Measurements from ENCODE around the gene EFHD1.

Gene EFHD1

DNA sequence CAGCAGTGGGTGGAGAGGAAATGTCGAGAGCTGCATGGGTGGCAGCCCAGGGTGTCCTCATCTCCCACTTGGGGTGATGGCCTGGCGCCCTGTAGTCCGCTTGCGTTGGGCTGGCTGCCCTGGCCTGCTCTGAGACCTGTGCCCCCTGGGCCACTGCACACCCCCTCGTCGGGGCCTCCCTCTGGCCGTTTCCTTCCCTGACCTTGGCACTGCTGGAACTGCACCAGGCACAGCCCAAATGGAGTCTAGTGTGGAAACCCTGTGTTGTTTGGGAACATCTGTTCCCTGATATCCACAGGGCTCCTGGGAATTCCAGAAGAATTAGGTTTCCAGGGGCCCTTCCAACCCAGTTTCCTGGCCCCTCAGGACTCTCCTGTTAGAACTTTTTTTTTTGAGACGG lies 13.9 kb downstream of the EFHD1 start:
- no peak for TF ChIP-seq BHLHE40 (IDR thresholded peaks at IDR 0.05; ENCODE audit: borderline replicate concordance)
- TF ChIP-seq ZNF384 (IDR thresholded peaks at IDR 0.05): no peak
- TF ChIP-seq L3MBTL2 (conservative IDR thresholded peaks at IDR 0.05): no peak
- no peak for TF ChIP-seq ARNT (IDR thresholded peaks at IDR 0.05)
- no peak for TF ChIP-seq FOXK2 (IDR thresholded peaks at IDR 0.05)
- no peak for TF ChIP-seq HDGF (IDR thresholded peaks at IDR 0.05; ENCODE audit: borderline replicate concordance)
- no peak for TF ChIP-seq LEF1 (IDR thresholded peaks at IDR 0.05; ENCODE audit: borderline replicate concordance)
- TF ChIP-seq, protein P1, sequence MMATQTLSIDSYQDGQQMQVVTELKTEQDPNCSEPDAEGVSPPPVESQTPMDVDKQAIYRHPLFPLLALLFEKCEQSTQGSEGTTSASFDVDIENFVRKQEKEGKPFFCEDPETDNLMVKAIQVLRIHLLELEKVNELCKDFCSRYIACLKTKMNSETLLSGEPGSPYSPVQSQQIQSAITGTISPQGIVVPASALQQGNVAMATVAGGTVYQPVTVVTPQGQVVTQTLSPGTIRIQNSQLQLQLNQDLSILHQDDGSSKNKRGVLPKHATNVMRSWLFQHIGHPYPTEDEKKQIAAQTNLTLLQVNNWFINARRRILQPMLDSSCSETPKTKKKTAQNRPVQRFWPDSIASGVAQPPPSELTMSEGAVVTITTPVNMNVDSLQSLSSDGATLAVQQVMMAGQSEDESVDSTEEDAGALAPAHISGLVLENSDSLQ (IDR thresholded peaks at IDR 0.05): no peak
- TF ChIP-seq SUZ12 (IDR thresholded peaks at IDR 0.05): no peak
- no peak for TF ChIP-seq TARDBP (IDR thresholded peaks at IDR 0.05)
- no peak for TF ChIP-seq CTBP1 (IDR thresholded peaks at IDR 0.05; ENCODE audit: borderline replicate concordance)
- no peak for TF ChIP-seq NFRKB (IDR thresholded peaks at IDR 0.05)
- TF ChIP-seq ELF4 (IDR thresholded peaks at IDR 0.05): no peak
- no peak for TF ChIP-seq FOXM1 (IDR thresholded peaks at IDR 0.05; ENCODE audit: borderline replicate concordance)
- ChIA-PET POLR2A (interaction anchor here (0.9 kb wide), 1 partner anchor 14 kb away, joined by 3 read pairs; the partner anchor contains the start of gene EFHD1), CTCF (no interaction called here)
- DNase-seq (ENCODE audit: extremely low spot score): no peak

DNA sequence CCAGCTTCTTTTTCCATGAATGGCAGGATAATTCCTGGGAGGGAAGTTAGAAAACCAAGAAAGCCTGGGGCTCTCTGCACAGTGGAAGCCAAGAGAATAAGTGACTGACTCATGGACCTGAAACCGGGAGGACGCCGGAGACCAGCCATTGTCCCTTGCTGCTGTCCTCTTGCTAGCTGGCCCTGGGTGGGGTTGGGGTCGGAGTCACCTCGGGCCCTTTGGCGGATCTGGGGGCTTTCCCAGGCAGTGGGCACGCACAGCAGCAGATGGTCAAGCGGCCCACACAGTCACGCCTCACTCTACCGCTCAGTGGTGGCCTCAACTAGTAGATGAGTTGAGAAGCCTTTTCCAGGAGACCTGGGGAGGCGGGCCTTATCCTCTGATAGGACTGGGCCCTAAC lies 15.6 kb downstream of the EFHD1 start:
- ChIA-PET POLR2A (interaction anchor here (1.8 kb wide), 1 partner anchor 15 kb away, joined by 4 read pairs; the partner anchor contains the start of gene EFHD1), CTCF (no interaction called here)
- no peak for TF ChIP-seq FOXA1 (IDR thresholded peaks at IDR 0.05)
- no peak for TF ChIP-seq CTBP1 (IDR thresholded peaks at IDR 0.05; ENCODE audit: borderline replicate concordance)
- TF ChIP-seq HDGF (IDR thresholded peaks at IDR 0.05; ENCODE audit: borderline replicate concordance): no peak
- TF ChIP-seq FOXM1 (IDR thresholded peaks at IDR 0.05; ENCODE audit: borderline replicate concordance): no peak
- no peak for TF ChIP-seq TARDBP (IDR thresholded peaks at IDR 0.05)
- TF ChIP-seq SUZ12 (IDR thresholded peaks at IDR 0.05): no peak
- no peak for TF ChIP-seq FOXK2 (IDR thresholded peaks at IDR 0.05)
- no peak for DNase-seq (ENCODE audit: extremely low spot score)

DNA sequence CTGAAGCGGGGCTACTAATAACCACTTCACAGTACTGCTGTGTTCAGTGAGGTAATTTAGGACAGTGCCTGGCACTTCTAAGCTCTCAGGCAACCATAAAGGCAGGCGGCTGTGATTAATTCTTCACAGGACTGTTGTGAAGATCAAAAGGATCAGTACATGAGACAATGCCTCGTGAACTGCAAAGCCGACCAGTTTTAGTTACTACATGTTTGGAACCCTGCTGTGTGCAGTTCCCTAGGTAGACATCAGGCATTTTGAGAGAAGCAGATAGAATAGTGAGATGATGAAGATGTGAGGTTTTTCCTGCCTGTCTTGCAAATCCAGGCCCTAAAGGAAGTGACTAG lies 19.1 kb downstream of the EFHD1 start:
- ChIA-PET CTCF (no interaction called here), POLR2A (interaction anchor here (1.6 kb wide), 1 partner anchor 19 kb away, joined by 4 read pairs; the partner anchor contains the start of gene EFHD1)
- no peak for DNase-seq (ENCODE audit: extremely low spot score)
- no peak for TF ChIP-seq CTBP1 (IDR thresholded peaks at IDR 0.05; ENCODE audit: borderline replicate concordance)
- TF ChIP-seq LEF1 (IDR thresholded peaks at IDR 0.05; ENCODE audit: borderline replicate concordance): peak; percentile 49; the same call in 1 of the 2 replicates
- TF ChIP-seq FOXA1 (IDR thresholded peaks at IDR 0.05): no peak
- TF ChIP-seq BHLHE40 (IDR thresholded peaks at IDR 0.05; ENCODE audit: borderline replicate concordance): no peak

DNA sequence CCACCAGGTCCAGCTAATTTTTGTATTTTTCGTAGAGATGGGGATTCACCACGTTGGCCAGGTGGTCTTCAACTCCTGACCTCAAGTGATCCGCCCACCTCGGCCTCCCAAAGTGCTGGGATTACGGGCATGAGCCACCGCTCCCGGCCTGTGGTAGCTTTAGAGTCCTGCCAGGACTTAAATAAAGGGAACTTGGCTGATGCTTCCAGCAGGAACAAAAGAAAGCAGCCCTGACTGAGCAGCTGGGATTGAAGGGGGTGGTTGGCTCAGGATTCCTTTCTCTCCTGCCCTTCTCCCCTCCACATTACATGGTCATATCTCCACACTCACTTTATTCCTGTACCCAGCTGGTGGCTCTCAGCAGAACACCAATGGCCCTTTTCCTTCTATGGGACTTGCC lies 20.0 kb downstream of the EFHD1 start:
- no peak for TF ChIP-seq FOXM1 (IDR thresholded peaks at IDR 0.05; ENCODE audit: borderline replicate concordance)
- no peak for TF ChIP-seq ARNT (IDR thresholded peaks at IDR 0.05)
- TF ChIP-seq, protein P1 (IDR thresholded peaks at IDR 0.05): no peak
- no peak for DNase-seq (ENCODE audit: extremely low spot score)
- CTCF ChIA-PET: no interaction called here
- POLR2A ChIA-PET: interaction anchor here (1.6 kb wide), 1 partner anchor 20 kb away, joined by 4 read pairs; the partner anchor contains the start of gene EFHD1

DNA sequence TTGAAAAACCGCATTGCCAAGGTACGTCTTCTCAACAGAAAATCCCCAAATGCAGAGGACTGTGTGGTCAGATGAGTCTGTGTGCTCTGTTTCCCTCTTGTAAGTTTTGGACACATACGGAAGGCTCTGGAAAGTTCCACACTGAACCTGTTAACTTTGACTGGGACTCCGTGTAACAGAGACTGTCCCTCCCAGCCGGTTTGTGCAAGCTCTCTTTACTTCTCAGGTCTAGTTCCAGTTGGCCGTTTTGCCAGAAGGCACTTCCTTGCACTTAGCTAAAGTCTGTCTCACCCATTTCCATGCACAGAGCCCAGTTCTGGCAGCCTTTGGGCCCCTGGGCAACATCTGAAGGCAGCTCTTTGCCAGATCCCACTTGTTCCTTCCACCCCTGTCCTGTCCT lies 22.0 kb downstream of the EFHD1 start:
- DNase-seq (ENCODE audit: extremely low spot score): no peak
- ChIA-PET POLR2A (no interaction called here), CTCF (no interaction called here)
- TF ChIP-seq FOXM1 (IDR thresholded peaks at IDR 0.05; ENCODE audit: borderline replicate concordance): no peak
- no peak for TF ChIP-seq FOXK2 (IDR thresholded peaks at IDR 0.05)
- TF ChIP-seq CTBP1 (IDR thresholded peaks at IDR 0.05; ENCODE audit: borderline replicate concordance): no peak
- TF ChIP-seq, protein P1 (IDR thresholded peaks at IDR 0.05): no peak
- TF ChIP-seq SP1 (IDR thresholded peaks at IDR 0.05): no peak
- no peak for TF ChIP-seq ELF4 (IDR thresholded peaks at IDR 0.05)
- TF ChIP-seq NFRKB (IDR thresholded peaks at IDR 0.05): no peak

DNA sequence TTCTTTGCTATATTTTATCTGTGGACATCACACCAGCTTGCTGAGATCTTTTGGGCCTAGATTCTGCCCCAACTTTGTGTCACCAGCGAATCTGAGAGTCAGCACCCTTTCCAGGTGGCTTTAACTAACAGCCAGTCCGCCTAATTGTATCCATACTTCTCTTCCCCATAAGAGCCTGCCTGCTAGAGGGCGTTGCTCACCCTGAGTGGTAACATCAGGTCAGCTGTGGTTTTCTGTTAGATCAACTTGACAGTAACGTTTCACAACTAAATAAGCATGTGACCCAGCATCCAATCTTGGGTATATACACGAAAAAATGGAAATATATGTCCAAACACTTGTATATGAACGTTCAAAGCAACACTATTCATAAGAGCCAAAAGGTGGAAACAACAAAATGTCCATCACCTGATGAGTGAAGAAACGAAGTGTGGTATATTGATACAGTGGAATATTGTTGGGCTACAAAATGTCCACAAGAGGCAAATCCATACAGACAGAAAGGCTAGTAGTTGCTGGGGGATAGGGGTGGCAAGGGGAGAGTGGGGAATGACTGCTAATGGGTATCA lies 24.9 kb downstream of the EFHD1 start:
- POLR2A ChIA-PET: no interaction called here

More for the DNA sequence above, 24.9 kb downstream of the EFHD1 start:
- no peak for DNase-seq (ENCODE audit: extremely low spot score)
- CTCF ChIA-PET: interaction anchor here (0.6 to 1.1 kb wide), 2 partner anchors 53 to 381 kb away, joined by 3 read pairs; no protein-coding TSS in a partner anchor
- TF ChIP-seq SP1 (IDR thresholded peaks at IDR 0.05) (no peak), ARNT (IDR thresholded peaks at IDR 0.05) (no peak), NFRKB (IDR thresholded peaks at IDR 0.05) (no peak), ZNF384 (IDR thresholded peaks at IDR 0.05) (no peak), FOXA1 (IDR thresholded peaks at IDR 0.05) (no peak), SUZ12 (IDR thresholded peaks at IDR 0.05) (no peak), ELF4 (IDR thresholded peaks at IDR 0.05) (no peak), BHLHE40 (IDR thresholded peaks at IDR 0.05; ENCODE audit: borderline replicate concordance) (no peak), FOXK2 (IDR thresholded peaks at IDR 0.05) (no peak)
- TF ChIP-seq, protein P1 (IDR thresholded peaks at IDR 0.05): no peak
